ENCODE results near the gene CALHM5.
"Not testable (repeated sequence)": the region's sequence is repeated elsewhere in the genome, so short reads cannot be mapped to it uniquely, and the experiment has no call there.

CALHM5 gene

DNA sequence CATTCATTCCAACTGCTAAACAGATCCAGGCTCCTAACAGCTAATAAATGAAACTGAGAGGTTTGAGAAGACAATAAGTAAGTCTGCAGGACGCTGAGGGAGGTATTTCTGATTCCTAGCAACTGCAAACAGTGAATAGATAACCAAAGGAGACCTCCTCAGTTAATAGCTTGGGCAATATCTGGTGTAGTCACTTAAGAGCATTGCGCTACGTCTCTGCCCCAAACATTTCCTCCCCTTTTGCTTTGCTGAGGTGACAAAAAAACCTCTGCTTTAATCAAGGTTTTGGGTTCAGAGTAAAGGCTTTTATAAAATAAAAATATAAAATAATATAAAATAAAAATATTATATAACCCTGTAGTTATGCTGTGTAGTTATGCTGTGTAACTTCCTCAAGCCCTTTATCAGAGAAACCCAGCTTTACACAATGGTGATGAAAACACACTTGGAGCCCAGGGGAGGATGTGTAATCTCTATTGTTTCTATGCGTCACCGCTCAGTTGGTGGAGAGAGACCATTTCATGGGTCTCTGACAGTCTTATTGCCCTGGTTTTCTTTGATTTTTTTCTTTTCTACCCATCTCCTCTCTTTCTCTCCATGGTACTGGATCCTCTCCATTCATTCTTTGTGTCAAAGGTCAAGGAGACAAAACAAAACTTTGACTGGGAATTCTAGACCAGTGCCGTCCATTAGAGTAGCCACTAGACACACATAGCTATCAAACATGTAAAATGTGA, 18.9 kb upstream of the CALHM5 start:
- DNase-seq (ENCODE audit: low read depth), result peak; percentile 88
- H3K4me3 ChIP-seq (ENCODE audit: low read depth, low read length), result no peak overlapping the region
- no peak for TF ChIP-seq MYC (IDR thresholded peaks at IDR 0.05; ENCODE audit: low read depth, low read length)
- TF ChIP-seq POLR2A (IDR thresholded peaks at IDR 0.05; ENCODE audit: extremely low read depth, insufficient read length), result no peak
- TF ChIP-seq MAX (IDR thresholded peaks at IDR 0.05; ENCODE audit: low read depth, low read length), result no peak
- TF ChIP-seq CTCF (IDR thresholded peaks at IDR 0.05; ENCODE audit: low read depth, low read length), result no peak

DNA sequence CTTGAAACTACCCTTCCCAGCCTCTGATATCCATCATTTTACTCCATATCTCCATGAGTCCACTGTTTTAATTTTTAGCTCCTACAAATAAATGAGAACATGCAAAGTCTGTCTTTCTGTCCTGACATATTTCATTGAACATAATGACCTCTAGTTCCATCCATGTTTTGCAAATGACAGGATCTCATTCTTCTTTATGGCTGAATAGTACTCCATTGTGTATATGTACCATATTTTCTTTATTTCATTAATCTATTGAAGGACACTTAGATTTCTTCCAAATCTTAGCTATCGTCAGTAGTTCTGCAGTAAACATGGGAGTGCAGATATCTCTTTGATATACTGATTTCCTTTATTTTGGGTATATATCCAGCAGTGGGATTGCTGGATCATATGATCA, 16.3 kb upstream of the CALHM5 start:
- not testable (repeated sequence) for DNase-seq (ENCODE audit: low read depth); H3K4me3 ChIP-seq (ENCODE audit: low read depth, low read length)

- no peak overlapping the region for H3K4me3 ChIP-seq (ENCODE audit: low read depth, low read length)
- TF ChIP-seq MYC (IDR thresholded peaks at IDR 0.05; ENCODE audit: low read depth, low read length), result no peak
- no peak for TF ChIP-seq POLR2A (IDR thresholded peaks at IDR 0.05; ENCODE audit: extremely low read depth, insufficient read length)
- TF ChIP-seq MAX (IDR thresholded peaks at IDR 0.05; ENCODE audit: low read depth, low read length), result no peak
- no peak for TF ChIP-seq CTCF (IDR thresholded peaks at IDR 0.05; ENCODE audit: low read depth, low read length)
- no peak for DNase-seq (ENCODE audit: low read depth)
Observed at GRCh38 chr6:116497113-116497676, 14.2 kb upstream of the CALHM5 start.

GRCh38 chr6:116500969-116501433, 10.4 kb upstream of the CALHM5 start:
- TF ChIP-seq MYC (IDR thresholded peaks at IDR 0.05; ENCODE audit: low read depth, low read length) (no peak), CTCF (IDR thresholded peaks at IDR 0.05; ENCODE audit: low read depth, low read length) (no peak), MAX (IDR thresholded peaks at IDR 0.05; ENCODE audit: low read depth, low read length) (no peak), POLR2A (IDR thresholded peaks at IDR 0.05; ENCODE audit: extremely low read depth, insufficient read length) (no peak)
- no peak for DNase-seq (ENCODE audit: low read depth)
- H3K4me3 ChIP-seq (ENCODE audit: low read depth, low read length), result no peak overlapping the region

DNA sequence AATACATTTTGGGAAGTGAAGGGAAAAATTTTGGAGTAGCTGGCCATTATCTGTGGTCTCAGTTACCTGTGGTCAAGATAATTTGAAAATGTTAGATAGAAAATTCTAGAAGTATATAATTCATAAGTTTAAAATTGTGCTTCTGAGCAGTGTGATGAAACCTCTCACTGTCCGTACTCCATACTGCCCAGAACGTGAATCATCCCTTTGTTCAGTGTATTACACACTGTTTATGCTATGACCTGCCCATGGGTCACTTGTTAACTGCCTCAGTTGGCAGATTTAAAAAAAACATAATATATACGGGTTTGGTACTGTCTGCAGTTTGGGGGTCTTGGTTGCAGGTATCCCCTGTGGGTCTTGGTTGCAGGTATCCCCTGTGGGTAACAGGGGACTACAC, 4.1 kb upstream of the CALHM5 start:
- no peak overlapping the region for H3K4me3 ChIP-seq (ENCODE audit: low read depth, low read length)
- TF ChIP-seq MYC (IDR thresholded peaks at IDR 0.05; ENCODE audit: low read depth, low read length) (no peak), MAX (IDR thresholded peaks at IDR 0.05; ENCODE audit: low read depth, low read length) (no peak), POLR2A (IDR thresholded peaks at IDR 0.05; ENCODE audit: extremely low read depth, insufficient read length) (no peak), CTCF (IDR thresholded peaks at IDR 0.05; ENCODE audit: low read depth, low read length) (no peak)
- no peak for DNase-seq (ENCODE audit: low read depth)

GRCh38 chr6:116508527-116508926, 2.9 kb upstream of the CALHM5 start:
- no peak for DNase-seq (ENCODE audit: low read depth)
- no peak overlapping the region for H3K4me3 ChIP-seq (ENCODE audit: low read depth, low read length)
- TF ChIP-seq MYC (IDR thresholded peaks at IDR 0.05; ENCODE audit: low read depth, low read length) (no peak), POLR2A (IDR thresholded peaks at IDR 0.05; ENCODE audit: extremely low read depth, insufficient read length) (no peak), CTCF (IDR thresholded peaks at IDR 0.05; ENCODE audit: low read depth, low read length) (no peak), MAX (IDR thresholded peaks at IDR 0.05; ENCODE audit: low read depth, low read length) (no peak)
